DOHH2 (cell line): Measurements from ENCODE around the gene CAMTA1.

Source experiments
- H3F3A ChIP-seq: fragments of 200-600 bp; sonication (generic), shearing (Covaris generic); 2 replicates; pipeline ENCODE4 v1.6.0; 2016; ENCODE audit warnings: antibody characterized with exemption, mild to moderate bottlenecking; ENCODE audit not compliant: control insufficient read depth, insufficient read depth
- H3K27ac ChIP-seq: fragments of 200-600 bp; sonication (generic); 2 replicates; pipeline ENCODE4 v1.5.1; 2014; ENCODE audit warnings: low read depth, mild to moderate bottlenecking, low read length, moderate library complexity
- H3K27me3 ChIP-seq: fragments of 200-600 bp; sonication (generic); 2 replicates; pipeline ENCODE4 v1.6.1; 2014; ENCODE audit warnings: mild to moderate bottlenecking, low read length, mixed read lengths; ENCODE audit not compliant: control insufficient read depth
- H3K36me3 ChIP-seq: fragments of 200-600 bp; sonication (generic); 2 replicates; pipeline ENCODE4 v1.6.1; 2014; ENCODE audit warnings: mild to moderate bottlenecking, low read length, moderate library complexity, mixed read lengths; ENCODE audit not compliant: control insufficient read depth
- H3K4me1 ChIP-seq: fragments of 200-600 bp; sonication (generic); 2 replicates; pipeline ENCODE4 v1.6.1; 2014; ENCODE audit warnings: mild to moderate bottlenecking, low read length, mixed read lengths; ENCODE audit not compliant: control insufficient read depth
- H3K4me2 ChIP-seq: fragments of 200-600 bp; sonication (generic); 2 replicates; pipeline ENCODE4 v1.6.0; 2014; ENCODE audit warnings: mild to moderate bottlenecking, low read length, moderate library complexity
- H3K4me3 ChIP-seq: fragments of 200-600 bp; sonication (generic); 2 replicates; pipeline ENCODE4 v1.5.1; 2014; ENCODE audit warnings: mild to moderate bottlenecking, low read length, mixed read lengths
- H3K79me2 ChIP-seq: fragments of 200-600 bp; sonication (generic); 2 replicates; pipeline ENCODE4 v1.6.1; 2014; ENCODE audit warnings: mild to moderate bottlenecking, low read length, mixed read lengths; ENCODE audit not compliant: control insufficient read depth
- H3K9me2 ChIP-seq: fragments of 200-600 bp; sonication (generic); replicated peaks from 2 replicates; pipeline ENCODE4 v1.6.1; 2014; ENCODE audit warnings: mild to moderate bottlenecking, low read length, mixed read lengths; ENCODE audit not compliant: control insufficient read depth
- H3K9me3 ChIP-seq: fragments of 200-600 bp; sonication (generic); 2 replicates; pipeline ENCODE4 v1.6.1; 2014; ENCODE audit warnings: antibody characterized with exemption, low read length, mixed read lengths; ENCODE audit not compliant: control insufficient read depth, insufficient read depth
- H4K20me1 ChIP-seq: fragments of 200-600 bp; sonication (generic); 2 replicates; pipeline ENCODE4 v1.6.0; 2014; ENCODE audit warnings: low read depth, mild to moderate bottlenecking, antibody characterized with exemption, low read length, moderate library complexity; ENCODE audit not compliant: control insufficient read depth, insufficient read depth
- CTCF ChIP-seq: fragments of 200-600 bp; sonication (generic); IDR thresholded peaks from one replicate; pipeline ENCODE4 v1.5.1; 2014; ENCODE audit warnings: antibody characterized with exemption, mild to moderate bottlenecking, low read depth, low read length; ENCODE audit not compliant: poor library complexity, severe bottlenecking
- EZH2phosphoT487 ChIP-seq: fragments of 200-600 bp; sonication (generic); IDR thresholded peaks from 2 replicates; pipeline ENCODE4 v1.6.1; 2017; ENCODE audit warnings: borderline replicate concordance, mild to moderate bottlenecking, antibody characterized with exemption, low read length, moderate library complexity, mixed read lengths

CAMTA1 gene

GRCh38 chr1:7579016-7579415, 793.8 kb downstream of the CAMTA1 start:
- no peaks in the 10 kb centered on the region for H3K27me3 ChIP-seq
- H3K4me1 ChIP-seq = no peaks in the 10 kb centered on the region
- no peaks in the 10 kb centered on the region for H3K79me2 ChIP-seq
- H3K4me3 ChIP-seq = no peak overlapping the region
- TF ChIP-seq EZH2phosphoT487 = no peak
- no peak for TF ChIP-seq CTCF
- no peaks in the 10 kb centered on the region for H3F3A ChIP-seq
- no peaks in the 10 kb centered on the region for H3K36me3 ChIP-seq
- H4K20me1 ChIP-seq = no peaks in the 10 kb centered on the region
- H3K4me2 ChIP-seq = no peak overlapping the region
- no peak overlapping the region for H3K27ac ChIP-seq
- H3K9me2 ChIP-seq = no peaks in the 10 kb centered on the region
- H3K9me3 ChIP-seq = no peaks in the 10 kb centered on the region

DNA sequence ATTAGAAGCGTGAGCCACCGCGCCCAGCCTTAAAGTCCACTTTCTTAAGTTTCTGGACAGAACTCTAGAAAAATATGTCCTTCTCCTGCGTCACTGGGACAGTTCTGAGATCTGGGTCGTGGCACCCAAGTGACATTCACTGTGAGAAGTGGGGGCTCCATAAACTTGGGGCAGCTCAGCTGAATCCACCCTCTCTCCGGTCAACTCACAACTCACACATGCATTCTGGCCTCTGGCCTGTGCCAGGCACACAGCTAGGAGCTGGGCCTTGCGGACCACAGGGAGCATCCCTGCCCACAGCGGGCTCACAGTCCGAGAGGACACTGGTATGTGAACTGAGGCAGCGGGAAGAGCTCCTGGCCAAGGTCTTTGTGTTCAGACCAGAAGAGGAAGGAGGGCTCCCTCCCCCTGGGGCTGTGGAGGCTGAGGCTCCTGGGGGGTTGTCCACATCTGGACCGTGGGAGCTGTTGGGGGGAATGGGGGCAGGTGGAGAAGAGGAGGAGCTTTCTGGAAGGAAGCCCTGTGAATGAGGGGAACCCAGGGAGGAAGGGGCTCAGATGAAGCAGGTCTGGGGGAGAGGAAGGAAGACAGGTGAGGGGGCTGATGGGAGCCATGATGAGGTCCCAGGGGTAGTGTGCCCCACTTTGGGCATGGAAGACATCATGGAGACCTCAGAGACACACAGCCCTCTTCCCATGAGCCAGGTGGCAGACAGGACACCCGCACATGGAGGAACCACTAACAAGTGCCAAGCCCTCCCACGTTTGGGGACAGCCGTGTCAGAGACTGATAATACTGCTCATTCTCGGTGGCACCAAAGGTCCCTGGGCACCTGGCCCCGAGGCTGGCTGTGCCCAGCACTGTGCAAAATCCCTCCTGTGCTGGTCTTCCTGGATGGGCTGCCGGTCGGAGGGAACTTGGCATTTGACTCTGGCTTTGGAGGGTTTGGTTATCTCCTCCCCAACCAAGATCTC, 794.9 kb downstream of the CAMTA1 start:
- H3K79me2 ChIP-seq = no peaks in the 10 kb centered on the region
- no peak overlapping the region for H3K4me3 ChIP-seq
- no peaks in the 10 kb centered on the region for H3K9me2 ChIP-seq
- no peaks in the 10 kb centered on the region for H3K36me3 ChIP-seq
- no peaks in the 10 kb centered on the region for H4K20me1 ChIP-seq
- no peak overlapping the region for H3K27ac ChIP-seq
- H3K4me2 ChIP-seq = no peak overlapping the region
- no peaks in the 10 kb centered on the region for H3F3A ChIP-seq
- TF ChIP-seq CTCF = no peak
- TF ChIP-seq EZH2phosphoT487 = no peak
- no peaks in the 10 kb centered on the region for H3K9me3 ChIP-seq
- no peaks in the 10 kb centered on the region for H3K4me1 ChIP-seq
- no peaks in the 10 kb centered on the region for H3K27me3 ChIP-seq

GRCh38 chr1:7580923-7581753, 795.9 kb downstream of the CAMTA1 start:
- Histone ChIP-seq H3K27ac (no peak overlapping the region), H3K9me2 (no peaks in the 10 kb centered on the region), H3K4me3 (no peak overlapping the region), H3K79me2 (no peaks in the 10 kb centered on the region), H3K27me3 (no peaks in the 10 kb centered on the region), H3K4me2 (no peak overlapping the region), H4K20me1 (no peaks in the 10 kb centered on the region), H3K9me3 (no peaks in the 10 kb centered on the region), H3K4me1 (no peaks in the 10 kb centered on the region), H3F3A (no peaks in the 10 kb centered on the region), H3K36me3 (no peaks in the 10 kb centered on the region)
- TF ChIP-seq CTCF (no peak), EZH2phosphoT487 (no peak)
